ENCODE data around the gene STARD3.

GRCh38 chr17:39612935-39613464 lies 23.9 kb upstream of the STARD3 start:
- TF ChIP-seq CTCF (conservative IDR thresholded peaks at IDR 0.05) (no peak), EZH2 (IDR thresholded peaks at IDR 0.05; ENCODE audit: low read depth) (no peak)

All from PC-9 (cell line).